ENCODE data around the gene CHST10.

- no peak for TF ChIP-seq HMGXB4 (CRISPR knock-in tag; IDR thresholded peaks at IDR 0.05)
- TF ChIP-seq CREB1 (CRISPR knock-in tag; IDR thresholded peaks at IDR 0.05): no peak
- TF ChIP-seq, protein P1, sequence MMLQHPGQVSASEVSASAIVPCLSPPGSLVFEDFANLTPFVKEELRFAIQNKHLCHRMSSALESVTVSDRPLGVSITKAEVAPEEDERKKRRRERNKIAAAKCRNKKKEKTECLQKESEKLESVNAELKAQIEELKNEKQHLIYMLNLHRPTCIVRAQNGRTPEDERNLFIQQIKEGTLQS (CRISPR knock-in tag; conservative IDR thresholded peaks at IDR 0.05): no peak
- no peak for TF ChIP-seq ZNF263 (CRISPR knock-in tag; IDR thresholded peaks at IDR 0.05; ENCODE audit: low read depth)
- TF ChIP-seq, protein P2, sequence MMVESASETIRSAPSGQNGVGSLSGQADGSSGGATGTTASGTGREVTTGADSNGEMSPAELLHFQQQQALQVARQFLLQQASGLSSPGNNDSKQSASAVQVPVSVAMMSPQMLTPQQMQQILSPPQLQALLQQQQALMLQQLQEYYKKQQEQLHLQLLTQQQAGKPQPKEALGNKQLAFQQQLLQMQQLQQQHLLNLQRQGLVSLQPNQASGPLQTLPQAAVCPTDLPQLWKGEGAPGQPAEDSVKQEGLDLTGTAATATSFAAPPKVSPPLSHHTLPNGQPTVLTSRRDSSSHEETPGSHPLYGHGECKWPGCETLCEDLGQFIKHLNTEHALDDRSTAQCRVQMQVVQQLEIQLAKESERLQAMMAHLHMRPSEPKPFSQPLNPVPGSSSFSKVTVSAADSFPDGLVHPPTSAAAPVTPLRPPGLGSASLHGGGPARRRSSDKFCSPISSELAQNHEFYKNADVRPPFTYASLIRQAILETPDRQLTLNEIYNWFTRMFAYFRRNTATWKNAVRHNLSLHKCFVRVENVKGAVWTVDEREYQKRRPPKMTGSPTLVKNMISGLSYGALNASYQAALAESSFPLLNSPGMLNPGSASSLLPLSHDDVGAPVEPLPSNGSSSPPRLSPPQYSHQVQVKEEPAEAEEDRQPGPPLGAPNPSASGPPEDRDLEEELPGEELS (CRISPR knock-in tag; IDR thresholded peaks at IDR 0.05): no peak
- no peak for TF ChIP-seq ZBTB21 (CRISPR knock-in tag; IDR thresholded peaks at IDR 0.05; ENCODE audit: borderline replicate concordance)
- no peak for TF ChIP-seq ATF2 (CRISPR knock-in tag; IDR thresholded peaks at IDR 0.05; ENCODE audit: borderline replicate concordance, low read depth)
- TF ChIP-seq CREM (CRISPR knock-in tag; IDR thresholded peaks at IDR 0.05): no peak
- TF ChIP-seq, protein P3, sequence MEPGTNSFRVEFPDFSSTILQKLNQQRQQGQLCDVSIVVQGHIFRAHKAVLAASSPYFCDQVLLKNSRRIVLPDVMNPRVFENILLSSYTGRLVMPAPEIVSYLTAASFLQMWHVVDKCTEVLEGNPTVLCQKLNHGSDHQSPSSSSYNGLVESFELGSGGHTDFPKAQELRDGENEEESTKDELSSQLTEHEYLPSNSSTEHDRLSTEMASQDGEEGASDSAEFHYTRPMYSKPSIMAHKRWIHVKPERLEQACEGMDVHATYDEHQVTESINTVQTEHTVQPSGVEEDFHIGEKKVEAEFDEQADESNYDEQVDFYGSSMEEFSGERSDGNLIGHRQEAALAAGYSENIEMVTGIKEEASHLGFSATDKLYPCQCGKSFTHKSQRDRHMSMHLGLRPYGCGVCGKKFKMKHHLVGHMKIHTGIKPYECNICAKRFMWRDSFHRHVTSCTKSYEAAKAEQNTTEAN (CRISPR knock-in tag; IDR thresholded peaks at IDR 0.05): no peak
- TF ChIP-seq, protein P4, sequence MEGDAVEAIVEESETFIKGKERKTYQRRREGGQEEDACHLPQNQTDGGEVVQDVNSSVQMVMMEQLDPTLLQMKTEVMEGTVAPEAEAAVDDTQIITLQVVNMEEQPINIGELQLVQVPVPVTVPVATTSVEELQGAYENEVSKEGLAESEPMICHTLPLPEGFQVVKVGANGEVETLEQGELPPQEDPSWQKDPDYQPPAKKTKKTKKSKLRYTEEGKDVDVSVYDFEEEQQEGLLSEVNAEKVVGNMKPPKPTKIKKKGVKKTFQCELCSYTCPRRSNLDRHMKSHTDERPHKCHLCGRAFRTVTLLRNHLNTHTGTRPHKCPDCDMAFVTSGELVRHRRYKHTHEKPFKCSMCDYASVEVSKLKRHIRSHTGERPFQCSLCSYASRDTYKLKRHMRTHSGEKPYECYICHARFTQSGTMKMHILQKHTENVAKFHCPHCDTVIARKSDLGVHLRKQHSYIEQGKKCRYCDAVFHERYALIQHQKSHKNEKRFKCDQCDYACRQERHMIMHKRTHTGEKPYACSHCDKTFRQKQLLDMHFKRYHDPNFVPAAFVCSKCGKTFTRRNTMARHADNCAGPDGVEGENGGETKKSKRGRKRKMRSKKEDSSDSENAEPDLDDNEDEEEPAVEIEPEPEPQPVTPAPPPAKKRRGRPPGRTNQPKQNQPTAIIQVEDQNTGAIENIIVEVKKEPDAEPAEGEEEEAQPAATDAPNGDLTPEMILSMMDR (IDR thresholded peaks at IDR 0.05): no peak
- no peak for TF ChIP-seq MAX (CRISPR knock-in tag; IDR thresholded peaks at IDR 0.05)
- no peak for TF ChIP-seq SP1 (CRISPR knock-in tag; conservative IDR thresholded peaks at IDR 0.05)
- no peak for TF ChIP-seq USF2 (CRISPR knock-in tag; IDR thresholded peaks at IDR 0.05)
- TF ChIP-seq ATF1 (CRISPR knock-in tag; IDR thresholded peaks at IDR 0.05): no peak
Observed at GRCh38 chr2:100412881-100413321, 4.6 kb downstream of the CHST10 start.

All from WTC11 (cell line).